IMR-90 (cell line): ENCODE results near the gene PLCH1. TPM values are rescaled to one million over a fixed set of nuclear protein-coding genes. Genes with fewer than 3 reads are reported as not detected.

Experiments
- ATAC-seq: fragments of 200-7000 bp; cut with Tn5 transposase; 2 replicates; pipeline ENCODE4 v1.9.1; 2020; ENCODE audit warnings: low read depth, mild to moderate bottlenecking, moderate library complexity
- BruUV-seq: library from RNA; stranded (reverse); fragments of 400-500 nt; replicated peaks from 2 replicates; lab custom pipeline; 2021; lab: Mats Ljungman, UMichigan
- CTCF ChIA-PET: fragments of 300-600 bp; formaldehyde crosslinking; extraction: SDS; loops from one replicate; lab custom pipeline; 2021; ENCODE audit warnings: antibody characterized with exemption; lab: Yijun Ruan, JAX
- POLR2A ChIA-PET: fragments of 300-600 bp; sonication (Branson Sonifier 250); formaldehyde crosslinking; loops from one replicate; lab custom pipeline; 2022; ENCODE audit warnings: antibody characterized with exemption; ENCODE audit not compliant: unreplicated experiment; lab: Charles Lee
- DNase-seq: peaks from one replicate; pipeline ENCODE4 v3.0.0; 2013
- H2AFZ ChIP-seq: replicated peaks from 2 replicates; pipeline ENCODE3; 2013; ENCODE audit warnings: low read length, mild to moderate bottlenecking; ENCODE audit not compliant: poor library complexity
- H2AK5ac ChIP-seq: 2 replicates; pipeline ENCODE4 v1.6.1; 2013; ENCODE audit warnings: low read depth, low read length, inconsistent platforms
- H2AK9ac ChIP-seq: replicated peaks from 2 replicates; pipeline ENCODE3; 2013; ENCODE audit warnings: mild to moderate bottlenecking, low read depth, low read length, moderate library complexity; ENCODE audit not compliant: poor library complexity
- H2BK120ac ChIP-seq: 2 replicates; pipeline ENCODE4 v1.6.1; 2013; ENCODE audit warnings: low read depth, low read length, inconsistent platforms
- H2BK15ac ChIP-seq: 3 replicates; pipeline ENCODE4 v1.6.1; 2013; ENCODE audit warnings: low read depth, low read length, inconsistent platforms
- H2BK20ac ChIP-seq: 2 replicates; pipeline ENCODE4 v1.6.1; 2013; ENCODE audit warnings: low read depth, mild to moderate bottlenecking, inconsistent platforms, low read length, moderate library complexity
- H2BK5ac ChIP-seq: 2 replicates; pipeline ENCODE4 v1.6.1; 2013; ENCODE audit warnings: mild to moderate bottlenecking, low read depth, low read length, inconsistent platforms; ENCODE audit not compliant: poor library complexity, severe bottlenecking
- H3K14ac ChIP-seq: replicated peaks from 2 replicates; pipeline ENCODE4 v1.6.1; 2013; ENCODE audit warnings: low read depth, low read length, inconsistent platforms
- H3K18ac ChIP-seq: 2 replicates; pipeline ENCODE4 v1.6.1; 2013; ENCODE audit warnings: low read depth, low read length, control low read depth
- H3K23ac ChIP-seq: 2 replicates; pipeline ENCODE4 v1.6.1; 2013; ENCODE audit warnings: low read depth, low read length, inconsistent platforms
- H3K27ac ChIP-seq: 2 replicates; pipeline ENCODE4 v1.5.1; 2013; ENCODE audit warnings: mild to moderate bottlenecking, control low read depth, low read length; ENCODE audit not compliant: insufficient read depth
- H3K27me3 ChIP-seq: 2 replicates; pipeline ENCODE4 v1.6.1; 2013; ENCODE audit warnings: low read length; ENCODE audit not compliant: control insufficient read depth, insufficient read depth
- H3K36me3 ChIP-seq: 2 replicates; pipeline ENCODE4 v1.6.1; 2013; ENCODE audit warnings: low read length, mixed read lengths; ENCODE audit not compliant: control insufficient read depth, insufficient read depth
- H3K4ac ChIP-seq: 2 replicates; pipeline ENCODE4 v1.6.1; 2013; ENCODE audit warnings: low read depth, low read length, inconsistent platforms
- H3K4me1 ChIP-seq: 2 replicates; pipeline ENCODE4 v1.6.1; 2013; ENCODE audit warnings: low read length, mixed read lengths; ENCODE audit not compliant: control insufficient read depth, insufficient read depth
- H3K4me2 ChIP-seq: 2 replicates; pipeline ENCODE4 v1.6.1; 2013; ENCODE audit warnings: low read depth, mild to moderate bottlenecking, control low read depth, low read length, moderate library complexity
- H3K4me3 ChIP-seq: 2 replicates; pipeline ENCODE4 v1.5.1; 2013; ENCODE audit warnings: low read depth, mild to moderate bottlenecking, control low read depth, low read length, moderate library complexity; ENCODE audit not compliant: insufficient read depth
- H3K56ac ChIP-seq: 2 replicates; pipeline ENCODE4 v1.6.1; 2013; ENCODE audit warnings: low read length, inconsistent platforms; ENCODE audit not compliant: insufficient read depth; ENCODE audit errors: extremely low read depth
- H3K79me1 ChIP-seq, 2 experiments: 2 replicates each; pipeline ENCODE4 v1.6.1; 2013; ENCODE audit warnings: low read length in 2 of 2, inconsistent platforms in 1 of 2, low read depth in 1 of 2
- H3K9ac ChIP-seq: 2 replicates; pipeline ENCODE4 v1.6.1; 2013; ENCODE audit warnings: low read depth, low read length, control low read depth
- H3K9me1 ChIP-seq: 2 replicates; pipeline ENCODE4 v1.6.1; 2013; ENCODE audit warnings: low read length, inconsistent platforms; ENCODE audit not compliant: insufficient read depth
- H3K9me3 ChIP-seq: 2 replicates; pipeline ENCODE4 v1.6.1; 2013; ENCODE audit warnings: low read length; ENCODE audit not compliant: control insufficient read depth, insufficient read depth
- H4K20me1 ChIP-seq: 2 replicates; pipeline ENCODE4 v1.6.1; 2013; ENCODE audit warnings: low read length, inconsistent platforms; ENCODE audit not compliant: insufficient read depth
- H4K5ac ChIP-seq: 2 replicates; pipeline ENCODE4 v1.6.1; 2013; ENCODE audit warnings: mild to moderate bottlenecking, low read depth, low read length, control low read depth
- H4K8ac ChIP-seq, 2 experiments: 2 replicates each; pipeline ENCODE4 v1.6.1; 2013; ENCODE audit warnings: low read depth in 2 of 2, low read length in 2 of 2, control low read depth in 1 of 2, inconsistent platforms in 1 of 2
- H4K91ac ChIP-seq: 2 replicates; pipeline ENCODE4 v1.6.1; 2013; ENCODE audit warnings: low read depth, low read length, inconsistent platforms; ENCODE audit not compliant: insufficient read depth
- BHLHE40 ChIP-seq: fragments of 150-350 bp; IDR thresholded peaks from 2 replicates; pipeline ENCODE4 v1.6.1; 2016; ENCODE audit warnings: mild to moderate bottlenecking, low read depth, low read length
- CEBPB ChIP-seq: IDR thresholded peaks from 2 replicates; pipeline ENCODE4 v1.6.1; 2012; ENCODE audit warnings: low read depth, low read length, improper control_type of control experiment
- CHD1 ChIP-seq: IDR thresholded peaks from 2 replicates; pipeline ENCODE4 v1.6.1; 2012; ENCODE audit warnings: low read depth, low read length, improper control_type of control experiment
- CTCF ChIP-seq: conservative IDR thresholded peaks from 2 replicates; pipeline ENCODE4 v1.5.1; 2012; ENCODE audit warnings: mild to moderate bottlenecking, low read depth, low read length, improper control_type of control experiment
- ELK1 ChIP-seq: fragments of 150-350 bp; IDR thresholded peaks from 2 replicates; pipeline ENCODE4 v1.6.1; 2016; ENCODE audit warnings: low read depth, mild to moderate bottlenecking, low read length, moderate library complexity, borderline replicate concordance
- FOS ChIP-seq: fragments of 150-350 bp; IDR thresholded peaks from 2 replicates; pipeline ENCODE4 v1.6.1; 2016; ENCODE audit warnings: low read depth, low read length
- MAFK ChIP-seq: IDR thresholded peaks from 2 replicates; pipeline ENCODE4 v1.6.1; 2012; ENCODE audit warnings: low read depth, low read length, improper control_type of control experiment
- MAZ ChIP-seq: IDR thresholded peaks from 2 replicates; pipeline ENCODE4 v1.6.1; 2012; ENCODE audit warnings: low read depth, mild to moderate bottlenecking, low read length, improper control_type of control experiment, moderate library complexity, borderline replicate concordance
- MXI1 ChIP-seq: IDR thresholded peaks from 2 replicates; pipeline ENCODE4 v1.6.1; 2012; ENCODE audit warnings: low read depth, mild to moderate bottlenecking, low read length, moderate library complexity, borderline replicate concordance
- NFE2L2 ChIP-seq: fragments of 150-350 bp; IDR thresholded peaks from 2 replicates; pipeline ENCODE4 v1.6.1; 2016; ENCODE audit warnings: low read depth, mild to moderate bottlenecking, low read length
- POLR2A ChIP-seq: IDR thresholded peaks from 2 replicates; pipeline ENCODE4 v1.6.1; 2012; ENCODE audit warnings: mild to moderate bottlenecking, low read depth, low read length
- RAD21 ChIP-seq: IDR thresholded peaks from 2 replicates; pipeline ENCODE4 v1.6.1; 2012; ENCODE audit warnings: low read length, improper control_type of control experiment
- RCOR1 ChIP-seq: IDR thresholded peaks from 2 replicates; pipeline ENCODE4 v1.6.1; 2012; ENCODE audit warnings: mild to moderate bottlenecking, low read length, improper control_type of control experiment; ENCODE audit not compliant: insufficient replicate concordance
- RFX5 ChIP-seq: IDR thresholded peaks from 2 replicates; pipeline ENCODE4 v1.8.0; 2012; ENCODE audit warnings: low read depth, mild to moderate bottlenecking, low read length, moderate library complexity
- SMC3 ChIP-seq: fragments of 150-350 bp; IDR thresholded peaks from 2 replicates; pipeline ENCODE4 v1.6.1; 2016; ENCODE audit warnings: low read depth, mild to moderate bottlenecking, antibody characterized with exemption, low read length, moderate library complexity
- USF2 ChIP-seq: fragments of 150-350 bp; IDR thresholded peaks from 2 replicates; pipeline ENCODE4 v1.6.1; 2017; ENCODE audit warnings: mild to moderate bottlenecking, antibody characterized with exemption, low read length, low read depth
- WGBS, 2 experiments: methylation state at CpG; one replicate each; pipeline versions ENCODE4 v1.1.5 to v1.1.7; 2013; ENCODE audit warnings: missing lambda C conversion rate in 2 of 2; ENCODE audit not compliant: insufficient read length in 1 of 2; ENCODE audit errors: extremely low coverage in 2 of 2; 5-methylcytosine and 5-hydroxymethylcytosine counted together
- dilution Hi-C: fragments of 300-500 bp; cut with HindIII; formaldehyde crosslinking; loops from one replicate; pipeline ENCODE4 v1.14.3; 2018; ENCODE audit warnings: low sequenced_read_pairs; ENCODE audit not compliant: unreplicated experiment
- in situ Hi-C: fragments of 300-500 bp; cut with MboI; formaldehyde crosslinking; loops from 3 replicates; pipeline ENCODE4 v1.14.3; 2019; ENCODE audit warnings: low sequenced_read_pairs, inconsistent platforms, mixed read lengths
- intact Hi-C: fragments of 100-400 bp; cut with micrococcal nuclease; formaldehyde crosslinking; loops from 2 replicates; pipeline ENCODE4 v1.10.0; 2022
- polyA plus RNA-seq, 3 experiments: library from polyadenylated mRNA; depleted of rRNA; stranded (reverse); fragments of >200 nt; gene quantifications; 2 replicates each; pipeline ENCODE4 v1.2.3, GENCODE V29; 2012; ENCODE audit warnings: low replicate concordance in 1 of 3
- total RNA-seq: library from RNA; depleted of rRNA; stranded (reverse); fragments of >200 nt; gene quantifications from 2 replicates; pipeline ENCODE4 v1.2.3, GENCODE V29; 2012

Gene PLCH1
- total and polyA plus RNA-seq, 2 of the 4 experiments (the other 2 are of a cell fraction): not detected

GRCh38 chr3:155587581-155587980 lies 157.3 kb downstream of the PLCH1 start:
- intact Hi-C loops: no loop called here
- no peak overlapping the region for H3K14ac ChIP-seq
- H2BK5ac ChIP-seq: no peak overlapping the region
- H2BK15ac ChIP-seq: no peak overlapping the region
- H4K8ac ChIP-seq: no peak overlapping the region
- H3K4me1 ChIP-seq: no peaks in the 10 kb centered on the region
- H2AFZ ChIP-seq: no peak overlapping the region
- H3K9me3 ChIP-seq: no peaks in the 10 kb centered on the region
- H4K91ac ChIP-seq: no peak overlapping the region
- no peaks in the 10 kb centered on the region for H4K20me1 ChIP-seq
- no peak overlapping the region for H4K5ac ChIP-seq
- H3K4ac ChIP-seq: no peak overlapping the region
- POLR2A ChIA-PET: no interaction called here
- ATAC-seq: no peak
- no peak overlapping the region for H3K18ac ChIP-seq
- WGBS, 2 experiments: no CpG with 5 or more reads among the region's 2 CpGs
- dilution Hi-C loops: no loop called here
- no peak overlapping the region for H3K9ac ChIP-seq
- H3K36me3 ChIP-seq: no peaks in the 10 kb centered on the region
- no peak overlapping the region for H3K4me2 ChIP-seq
- H2AK5ac ChIP-seq: no peak overlapping the region
- CTCF ChIA-PET: no interaction called here
- H3K56ac ChIP-seq: no peak overlapping the region
- BruUV-seq: no TSS peak
- H3K27ac ChIP-seq: no peak overlapping the region
- H2BK20ac ChIP-seq: no peak overlapping the region
- no peak overlapping the region for H2AK9ac ChIP-seq
- H3K23ac ChIP-seq: no peak overlapping the region
- no peaks in the 10 kb centered on the region for H3K9me1 ChIP-seq
- TF ChIP-seq MAZ: no peak
- TF ChIP-seq USF2: no peak
- TF ChIP-seq MXI1: no peak
- TF ChIP-seq NFE2L2: no peak
- TF ChIP-seq BHLHE40: no peak
- TF ChIP-seq RFX5: no peak
- no peak for TF ChIP-seq MAFK
- TF ChIP-seq FOS: no peak
- no peak for TF ChIP-seq ELK1
- TF ChIP-seq RAD21: no peak
- no peak for TF ChIP-seq CTCF
- no peak for TF ChIP-seq CEBPB
- no peak for TF ChIP-seq RCOR1
- no peak for TF ChIP-seq CHD1
- TF ChIP-seq SMC3: no peak
- TF ChIP-seq POLR2A: no peak
- no peaks in the 10 kb centered on the region for H3K27me3 ChIP-seq
- DNase-seq: no peak
- H2BK120ac ChIP-seq: no peak overlapping the region
- no peaks in the 10 kb centered on the region for H3K79me1 ChIP-seq
- in situ Hi-C loops: no loop called here
- no peak overlapping the region for H3K4me3 ChIP-seq
